Measurements from ENCODE around the gene PANX1. TPM values are rescaled to one million over a fixed set of nuclear protein-coding genes. Genes with fewer than 3 reads are reported as not detected.
A peak's percentile ranks its signal among the peaks of the same experiment; 100 is the strongest.

PANX1 gene
- total RNA-seq, 6 experiments from 2014 or later = 9.3 to 20.4 (median 13.7) TPM

DNA sequence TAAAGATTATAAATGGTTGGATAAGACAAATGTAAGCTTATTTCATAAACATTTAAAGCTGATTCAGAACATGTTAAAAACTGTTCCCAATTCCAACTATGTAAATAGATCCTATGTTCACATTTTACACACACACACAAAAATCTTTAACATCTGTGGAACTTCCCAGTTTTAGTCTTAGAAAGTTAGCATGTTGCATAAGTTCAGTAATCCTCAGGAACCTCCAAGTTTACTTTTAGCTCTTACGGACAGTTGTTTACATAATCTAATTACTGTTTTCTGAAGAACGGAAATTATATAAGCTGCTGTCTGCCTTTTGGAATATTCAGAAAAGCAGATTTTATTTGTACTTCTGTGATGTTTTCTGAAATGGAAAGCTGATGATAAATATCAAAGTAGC is 53.3 kb downstream of the PANX1 start:
- Histone ChIP-seq H3K27me3 (no peaks in the 10 kb centered on the region), H3K4me1 (no peaks in the 10 kb centered on the region), H3K27ac (no peak overlapping the region), H3K4me3 (no peak overlapping the region), H3K36me3 (peaks cover 0 to 8% (median 5%) of the 10 kb centered on the region in 4 donors), H3K9me3 (no peaks in the 10 kb centered on the region)
- 42% methylated on average over 2 of the region's 2 CpGs for WGBS (ENCODE audit: insufficient coverage, low coverage, low lambda C conversion rate, missing lambda C conversion rate)
- TF ChIP-seq, protein P1, sequence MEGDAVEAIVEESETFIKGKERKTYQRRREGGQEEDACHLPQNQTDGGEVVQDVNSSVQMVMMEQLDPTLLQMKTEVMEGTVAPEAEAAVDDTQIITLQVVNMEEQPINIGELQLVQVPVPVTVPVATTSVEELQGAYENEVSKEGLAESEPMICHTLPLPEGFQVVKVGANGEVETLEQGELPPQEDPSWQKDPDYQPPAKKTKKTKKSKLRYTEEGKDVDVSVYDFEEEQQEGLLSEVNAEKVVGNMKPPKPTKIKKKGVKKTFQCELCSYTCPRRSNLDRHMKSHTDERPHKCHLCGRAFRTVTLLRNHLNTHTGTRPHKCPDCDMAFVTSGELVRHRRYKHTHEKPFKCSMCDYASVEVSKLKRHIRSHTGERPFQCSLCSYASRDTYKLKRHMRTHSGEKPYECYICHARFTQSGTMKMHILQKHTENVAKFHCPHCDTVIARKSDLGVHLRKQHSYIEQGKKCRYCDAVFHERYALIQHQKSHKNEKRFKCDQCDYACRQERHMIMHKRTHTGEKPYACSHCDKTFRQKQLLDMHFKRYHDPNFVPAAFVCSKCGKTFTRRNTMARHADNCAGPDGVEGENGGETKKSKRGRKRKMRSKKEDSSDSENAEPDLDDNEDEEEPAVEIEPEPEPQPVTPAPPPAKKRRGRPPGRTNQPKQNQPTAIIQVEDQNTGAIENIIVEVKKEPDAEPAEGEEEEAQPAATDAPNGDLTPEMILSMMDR (IDR thresholded peaks at IDR 0.05) = no peak
- TF ChIP-seq POLR2A (IDR thresholded peaks at IDR 0.05) = no peak
- intact Hi-C loops (cut with DNase I) = no loop called here
- DNase-seq (no peak), ATAC-seq (no peak)

DNA sequence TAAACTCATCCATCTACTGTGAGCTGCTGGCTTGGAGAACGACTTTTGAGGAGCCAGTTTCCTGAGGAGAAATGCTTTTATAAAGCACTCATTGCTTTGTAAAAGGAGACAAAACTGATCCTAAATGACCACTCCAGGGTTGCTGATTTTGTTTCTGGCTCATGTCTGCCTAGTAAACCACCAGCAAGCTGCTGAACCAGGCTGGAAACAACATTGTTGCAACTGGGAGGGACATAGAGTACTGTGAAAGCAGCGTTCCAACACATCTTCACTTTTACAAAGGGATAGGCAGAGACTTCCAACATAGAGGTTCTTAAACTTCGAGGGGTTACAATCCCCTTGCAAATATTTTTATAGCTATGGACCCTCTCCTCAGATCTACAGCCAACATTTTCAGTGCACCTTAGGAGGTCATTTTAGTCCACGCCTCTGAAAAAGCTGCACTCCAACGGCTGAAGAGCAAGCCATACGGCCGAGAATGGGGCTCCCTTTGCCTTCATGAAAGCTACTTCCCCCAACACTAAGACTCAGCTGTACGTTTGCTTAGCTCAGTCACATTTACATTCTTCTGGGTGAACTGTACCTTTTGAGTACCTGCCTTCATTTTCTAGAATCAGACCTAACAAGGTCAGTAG is 54.7 kb downstream of the PANX1 start:
- Histone ChIP-seq H3K36me3 (peaks cover 0 to 8% (median 5%) of the 10 kb centered on the region in 4 donors), H3K4me1 (no peaks in the 10 kb centered on the region), H3K4me3 (no peak overlapping the region), H3K27ac (no peak overlapping the region), H3K27me3 (no peaks in the 10 kb centered on the region), H3K9me3 (no peaks in the 10 kb centered on the region)
- DNase-seq = no peak
- WGBS (ENCODE audit: insufficient coverage, low coverage, low lambda C conversion rate, missing lambda C conversion rate) = 85% methylated on average over 8 of the region's 8 CpGs
- intact Hi-C loops (cut with DNase I) = no loop called here
- TF ChIP-seq, protein P1 (IDR thresholded peaks at IDR 0.05) = no peak
- no peak for TF ChIP-seq POLR2A (IDR thresholded peaks at IDR 0.05)
- peak in 3 of 4 donors; percentile 13 to 39 (median 18) for ATAC-seq

DNA sequence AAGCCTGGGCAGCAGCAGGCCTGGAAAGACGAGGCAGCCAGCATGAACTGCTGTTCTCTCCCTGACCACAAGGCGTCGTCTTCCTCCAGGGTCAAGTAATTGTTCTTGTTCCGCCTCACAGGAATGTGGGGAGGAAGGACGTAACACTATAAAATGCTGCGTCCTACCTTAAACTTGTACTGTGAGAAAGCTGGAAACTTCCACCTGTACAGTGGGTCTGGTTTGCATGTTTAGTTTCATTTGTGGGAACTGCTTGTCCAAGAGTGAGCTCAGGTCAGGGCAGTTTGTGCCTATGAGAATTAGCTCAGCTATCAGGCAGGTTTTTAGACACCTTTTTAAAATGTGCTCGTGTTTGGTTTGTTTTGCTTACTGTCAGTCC is 55.2 kb downstream of the PANX1 start:
- whole genome bisulfite sequencing (ENCODE audit: insufficient coverage, low coverage, low lambda C conversion rate, missing lambda C conversion rate) = 33% methylated on average over 4 of the region's 7 CpGs
- Histone ChIP-seq H3K4me1 (no peaks in the 10 kb centered on the region), H3K9me3 (no peaks in the 10 kb centered on the region), H3K36me3 (peaks cover 0 to 8% (median 5%) of the 10 kb centered on the region in 4 donors), H3K4me3 (no peak overlapping the region), H3K27ac (no peak overlapping the region), H3K27me3 (no peaks in the 10 kb centered on the region)
- ATAC-seq = peak; percentile 92 to 98 (median 96)
- intact Hi-C loops (cut with DNase I) = no loop called here
- peak; percentile 52 to 68 (median 57) for DNase-seq
- TF ChIP-seq, protein P1 (IDR thresholded peaks at IDR 0.05) = peak; percentile 67 to 83 (median 78)
- no peak for TF ChIP-seq POLR2A (IDR thresholded peaks at IDR 0.05)

DNA sequence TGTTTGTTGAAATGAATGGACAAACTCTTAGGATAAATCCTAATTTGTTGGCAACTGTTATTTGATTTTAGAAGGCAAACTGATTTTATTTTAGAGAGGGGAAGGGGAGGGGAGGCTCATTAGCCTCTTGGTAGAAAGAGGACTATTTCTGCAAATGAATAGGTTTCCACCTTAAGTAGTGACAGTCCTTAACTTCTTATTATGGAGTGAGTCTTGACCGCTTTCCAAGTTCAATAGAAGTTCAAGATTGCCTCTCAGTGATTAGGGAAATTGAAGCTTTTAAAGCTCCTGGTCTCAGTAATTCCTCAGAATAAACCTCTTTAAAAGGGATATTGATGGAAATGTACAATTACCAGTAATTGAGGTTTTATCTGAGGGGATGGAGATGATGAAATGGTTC is 55.7 kb downstream of the PANX1 start:
- DNase-seq (no peak), ATAC-seq (no peak)
- WGBS (ENCODE audit: insufficient coverage, low coverage, low lambda C conversion rate, missing lambda C conversion rate) = 86% methylated on average over 1 of the region's 1 CpG
- no peak overlapping the region for H3K4me3 ChIP-seq
- intact Hi-C loops (cut with DNase I) = no loop called here
- no peak overlapping the region for H3K27ac ChIP-seq
- TF ChIP-seq, protein P1 (IDR thresholded peaks at IDR 0.05) = no peak
- TF ChIP-seq POLR2A (IDR thresholded peaks at IDR 0.05) = no peak
- peaks cover 0 to 8% (median 5%) of the 10 kb centered on the region in 4 donors for H3K36me3 ChIP-seq
- no peaks in the 10 kb centered on the region for H3K4me1 ChIP-seq
- no peaks in the 10 kb centered on the region for H3K9me3 ChIP-seq
- H3K27me3 ChIP-seq = no peaks in the 10 kb centered on the region

Measured in right lobe of liver (tissue), 6 donors.